HG03064 (cell line): ENCODE data around the gene S100A6.

Experiments used
- ATAC-seq: cut with Tn5 transposase; IDR thresholded peaks from one replicate; pipeline ENCODE4 v1.9.1; 2021; ENCODE audit warnings: low read depth; ENCODE audit not compliant: unreplicated experiment

The S100A6 gene

DNA sequence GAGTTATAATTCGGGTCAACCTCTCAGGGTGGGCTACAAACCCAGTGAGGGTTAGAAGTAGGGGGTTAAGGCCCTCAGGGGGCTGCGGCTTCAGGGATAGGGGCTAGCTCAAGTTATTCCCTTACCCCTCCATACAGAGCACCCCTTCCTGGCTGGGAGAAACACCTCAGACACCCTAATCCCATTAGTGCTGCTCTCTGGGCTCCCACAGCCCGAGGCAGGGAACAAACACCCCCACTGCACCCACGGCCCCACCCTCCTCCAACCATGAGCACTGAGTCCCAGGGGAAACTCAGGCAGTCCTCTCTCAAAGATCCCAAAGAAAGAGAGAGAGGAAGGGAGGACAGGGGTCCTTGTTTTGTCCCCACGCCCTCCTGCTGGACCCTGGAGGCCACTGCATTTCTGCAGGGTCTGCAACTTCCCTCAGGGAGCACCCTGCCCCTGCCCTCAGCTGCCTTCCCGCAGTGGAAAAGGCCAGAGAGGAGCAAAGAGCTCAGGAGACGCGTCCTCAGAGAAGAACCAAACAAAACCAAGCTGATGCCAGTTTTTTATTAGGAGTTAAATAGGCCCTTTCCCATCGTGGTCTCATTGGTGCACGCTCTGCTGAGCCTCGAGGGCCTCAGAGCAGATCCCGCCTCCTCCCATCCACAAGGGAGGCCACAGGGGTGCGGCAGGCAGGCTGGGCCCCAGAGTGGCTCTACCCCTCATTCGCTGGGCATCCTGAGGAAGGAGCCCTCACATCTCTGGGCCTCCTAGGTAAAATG is 11.2 kb upstream of the S100A6 start:
- no peak for ATAC-seq

DNA sequence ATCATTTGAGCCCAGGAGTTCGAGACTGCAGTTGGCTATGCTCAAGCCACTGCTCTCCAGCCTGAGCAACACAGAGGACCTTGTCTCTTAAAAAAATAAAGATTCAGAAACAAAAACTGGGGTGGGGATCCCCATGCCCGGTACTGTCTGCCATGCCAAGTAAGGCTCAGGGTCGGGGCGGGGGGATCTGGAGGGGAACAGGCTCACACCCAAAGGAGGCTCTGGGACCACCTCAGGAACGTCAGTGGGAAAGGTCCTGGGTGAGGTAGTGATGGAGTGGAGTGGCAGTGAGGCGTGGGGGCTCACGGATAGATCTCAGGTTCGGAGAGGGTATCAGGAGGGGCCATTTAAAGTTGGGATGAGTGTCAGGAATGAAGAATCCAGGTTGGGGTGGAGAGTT is 10.6 kb upstream of the S100A6 start:
- no peak for ATAC-seq

DNA sequence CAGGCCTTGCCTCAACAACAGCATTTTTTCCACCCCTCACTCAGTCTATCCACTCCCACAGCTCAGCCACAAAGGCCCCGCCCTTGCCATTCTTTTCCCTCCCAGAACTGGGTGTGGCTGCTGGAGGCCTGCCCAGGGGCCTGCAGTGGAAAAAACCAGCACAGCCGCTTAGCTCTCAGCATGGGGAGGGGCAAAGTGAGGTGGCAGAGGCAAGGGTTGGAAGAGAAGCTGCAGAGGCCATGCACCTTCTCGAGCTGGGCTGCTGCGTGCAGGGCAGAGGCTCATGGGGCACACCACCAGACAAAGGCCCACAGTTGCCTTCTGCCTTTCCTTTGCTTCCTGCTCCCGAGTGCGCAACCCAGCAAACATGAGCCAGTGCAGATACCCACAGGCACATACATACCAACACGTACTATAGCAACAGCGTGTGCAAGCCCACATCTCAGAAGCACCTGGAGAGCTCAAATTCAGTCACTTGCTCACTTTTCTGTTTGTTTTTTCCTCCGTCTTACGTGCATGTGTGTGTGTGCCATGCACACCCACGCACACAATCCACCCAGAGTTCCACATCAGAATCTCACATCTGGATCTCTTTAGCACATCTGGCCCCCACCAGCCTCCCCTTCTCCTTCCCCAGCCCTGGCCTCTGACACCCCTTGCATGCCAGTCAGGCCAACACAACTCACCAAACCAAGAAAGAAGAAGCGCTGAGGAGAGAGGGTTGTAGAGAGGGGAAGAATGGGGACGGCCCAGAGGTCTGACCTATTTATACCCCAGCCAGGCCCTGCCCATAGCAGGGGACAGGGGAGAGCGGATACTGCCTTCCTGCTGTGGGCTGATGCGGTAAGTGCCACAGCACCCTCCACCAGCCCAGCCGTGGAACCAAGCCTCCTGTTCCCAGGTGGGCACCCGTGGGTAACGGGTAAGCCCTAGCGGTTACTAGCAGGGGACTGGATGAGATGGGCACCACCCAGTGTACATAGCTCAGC is 9.6 kb upstream of the S100A6 start, which contains the start of gene S100A4:
Gene S100A4, minus strand, starts transcription at position 740 of the 989 bp plus-strand sequence. CDS start 1,012 bp downstream, outside the sequence.
- ATAC-seq, result no peak

DNA sequence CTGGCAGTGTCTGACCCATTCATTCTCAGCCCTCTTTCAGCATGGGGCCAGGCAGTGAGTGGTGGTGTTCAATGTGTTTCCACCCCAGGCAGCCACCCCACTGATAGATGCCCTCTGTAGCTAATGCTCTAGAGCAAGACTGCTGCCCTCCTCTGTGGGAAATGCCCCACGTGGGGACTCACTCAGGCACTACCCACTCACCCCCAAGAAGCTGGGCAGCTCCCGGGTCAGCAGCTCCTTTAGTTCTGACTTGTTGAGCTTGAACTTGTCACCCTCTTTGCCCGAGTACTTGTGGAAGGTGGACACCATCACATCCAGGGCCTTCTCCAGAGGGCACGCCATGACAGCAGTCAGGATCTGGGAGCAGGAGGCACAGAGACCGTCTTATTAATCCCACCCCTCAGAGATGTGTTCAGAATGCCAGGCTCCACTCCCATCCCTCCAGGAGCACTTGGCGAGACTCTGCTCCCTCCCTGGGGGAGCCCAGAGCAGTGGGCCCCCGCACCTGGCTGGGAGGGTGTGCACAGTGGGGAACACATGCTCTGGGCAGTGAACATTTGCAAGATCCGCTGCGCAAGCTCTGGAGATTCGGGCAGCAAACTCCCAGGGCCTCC is 8.8 kb upstream of the S100A6 start:
- ATAC-seq, result no peak

DNA sequence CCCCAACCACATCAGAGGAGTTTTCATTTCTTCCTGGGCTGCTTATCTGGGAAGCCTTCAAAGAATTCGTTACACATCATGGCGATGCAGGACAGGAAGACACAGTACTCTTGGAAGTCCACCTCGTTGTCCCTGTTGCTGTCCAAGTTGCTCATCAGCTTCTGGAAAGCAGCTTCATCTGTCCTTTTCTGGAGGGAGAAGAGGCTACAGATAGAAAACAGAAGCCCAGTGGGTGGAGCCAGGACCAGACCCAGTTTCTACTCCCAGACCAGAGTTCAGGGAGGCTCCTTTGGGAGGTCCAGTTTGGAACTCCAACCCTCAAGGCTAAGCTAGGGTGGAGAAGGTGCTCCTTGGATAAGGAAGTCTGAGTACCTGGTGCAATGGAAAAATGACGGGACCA is 7.9 kb upstream of the S100A6 start:
- no peak for ATAC-seq

DNA sequence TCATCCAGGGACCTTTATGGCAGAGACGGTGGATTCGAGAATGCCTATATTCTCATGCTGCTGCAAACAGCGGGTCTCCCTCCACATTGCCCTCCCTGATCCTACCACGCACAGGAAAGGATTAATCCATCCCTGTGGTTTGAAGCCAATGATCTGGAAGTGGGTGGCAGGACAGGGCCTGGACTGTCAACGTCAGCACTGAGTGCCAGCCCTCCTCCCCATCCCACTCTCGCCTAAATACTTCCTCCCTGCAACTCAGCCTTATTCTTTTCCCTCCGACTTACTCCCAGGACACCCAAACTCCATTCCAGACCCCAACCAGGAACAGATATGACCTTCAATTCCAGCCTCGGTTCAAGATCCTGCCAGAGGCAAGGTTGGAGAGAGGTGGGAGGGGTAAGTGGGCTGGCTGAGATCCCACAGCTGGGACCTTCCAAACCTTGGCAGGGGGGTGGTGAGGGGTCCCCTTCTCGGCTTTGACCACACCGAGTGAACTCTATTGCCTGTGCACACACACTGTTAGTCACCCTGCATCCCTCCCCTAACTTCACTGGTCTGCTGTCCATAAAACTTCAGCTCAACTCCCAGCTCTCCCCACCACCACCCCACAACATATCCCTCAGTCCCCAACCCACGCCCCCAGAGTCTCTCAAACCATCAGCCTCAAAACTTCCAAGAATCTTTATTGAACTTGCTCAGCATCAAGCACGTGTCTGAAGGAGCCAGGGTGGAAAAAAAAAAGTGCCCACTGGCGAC is 7.3 kb upstream of the S100A6 start:
- no peak for ATAC-seq

DNA sequence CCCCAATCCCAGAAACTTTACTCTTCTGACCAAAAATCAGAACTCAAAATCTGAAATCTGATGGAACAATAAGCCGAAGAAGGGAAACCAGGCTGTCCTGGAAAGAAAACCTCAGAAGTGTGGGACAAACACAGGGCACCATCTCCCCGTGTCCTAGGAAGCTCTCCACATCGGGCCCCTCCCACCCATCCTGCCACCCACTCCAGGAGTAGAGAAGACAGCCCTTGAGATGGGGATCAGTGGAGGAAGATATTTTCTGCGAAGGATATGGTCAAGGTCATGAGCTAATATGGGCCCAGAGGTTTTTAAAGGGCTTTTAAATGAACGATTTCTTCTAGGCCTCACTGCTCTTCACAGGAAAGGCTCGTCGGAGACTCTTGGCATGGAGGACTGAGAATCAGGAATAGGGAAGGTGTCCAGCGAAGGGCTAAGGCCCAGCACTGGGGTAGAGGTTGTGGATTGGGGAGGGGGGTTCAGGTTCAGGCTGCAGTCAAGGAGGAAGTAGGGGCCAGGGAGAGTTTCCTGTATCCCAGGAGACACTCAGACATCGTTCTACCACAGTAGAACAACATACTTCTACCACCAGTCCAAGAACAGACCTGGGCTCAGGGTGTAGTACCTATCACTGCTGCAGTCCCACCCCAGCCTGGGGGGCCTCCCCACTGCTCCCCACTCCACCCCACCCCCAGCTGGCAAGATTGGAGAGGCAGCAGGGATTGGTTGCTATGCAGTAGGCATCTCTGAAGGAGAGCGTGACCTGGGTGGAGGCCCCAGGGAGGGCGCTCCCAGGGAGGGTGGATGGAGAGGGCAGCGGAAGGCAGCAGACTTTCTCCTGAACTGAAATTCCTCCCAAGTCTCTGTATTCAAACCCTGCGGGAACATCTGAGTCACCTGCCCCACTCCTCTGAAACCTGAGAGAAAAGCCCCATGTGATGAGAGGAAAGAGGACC is 6.1 kb upstream of the S100A6 start:
- no peak for ATAC-seq

DNA sequence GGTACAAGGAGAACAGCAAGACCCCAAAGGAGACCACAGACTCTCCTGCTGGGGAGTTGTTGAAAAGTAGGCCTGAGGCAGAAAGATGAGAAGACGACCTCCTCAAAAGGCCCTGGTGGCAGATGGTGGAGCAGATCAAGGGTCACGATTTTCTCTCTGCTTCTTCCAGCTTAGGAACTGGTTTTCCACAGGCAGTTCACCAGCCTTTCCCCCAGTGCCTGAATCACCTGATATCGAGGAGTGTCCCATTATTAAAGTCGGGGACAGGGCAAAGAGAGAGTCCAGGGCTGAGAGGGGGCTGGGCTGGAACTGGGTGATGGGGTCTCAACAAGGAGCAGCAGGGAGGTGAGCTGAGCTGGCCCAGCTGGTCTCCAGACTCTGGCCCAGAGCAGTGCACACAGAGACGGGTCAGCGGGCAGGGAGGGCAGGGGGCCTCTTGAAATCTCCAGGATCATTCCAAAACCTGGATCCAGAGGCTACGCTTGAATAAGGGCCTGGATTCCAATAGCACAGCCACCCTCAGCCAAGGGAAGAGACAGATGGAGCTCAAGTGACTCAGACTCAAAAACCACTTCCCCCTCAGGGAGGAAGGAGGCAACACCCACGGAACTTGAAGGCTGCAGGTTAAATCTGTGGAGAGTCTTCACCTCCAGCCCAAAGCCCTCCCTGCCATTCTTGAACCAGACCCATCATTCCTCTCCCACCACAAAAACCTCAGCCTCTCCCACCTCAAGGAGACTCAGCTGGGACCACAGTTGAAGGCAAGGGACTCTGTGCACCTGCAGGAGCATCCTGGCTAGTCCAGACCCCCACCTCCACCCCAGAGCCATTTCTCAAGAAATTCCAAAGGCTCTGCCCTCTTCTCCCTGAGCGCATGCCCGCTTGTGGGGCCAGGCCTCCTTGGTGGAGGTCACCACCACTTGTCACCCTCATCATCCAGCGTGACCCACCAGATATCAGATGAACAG is 4.9 kb upstream of the S100A6 start, which contains the start of gene S100A5:
Gene S100A5, minus strand, starts transcription at position 541 of the 968 bp plus-strand sequence. CDS start 743 bp downstream, outside the sequence.
- no peak for ATAC-seq

DNA sequence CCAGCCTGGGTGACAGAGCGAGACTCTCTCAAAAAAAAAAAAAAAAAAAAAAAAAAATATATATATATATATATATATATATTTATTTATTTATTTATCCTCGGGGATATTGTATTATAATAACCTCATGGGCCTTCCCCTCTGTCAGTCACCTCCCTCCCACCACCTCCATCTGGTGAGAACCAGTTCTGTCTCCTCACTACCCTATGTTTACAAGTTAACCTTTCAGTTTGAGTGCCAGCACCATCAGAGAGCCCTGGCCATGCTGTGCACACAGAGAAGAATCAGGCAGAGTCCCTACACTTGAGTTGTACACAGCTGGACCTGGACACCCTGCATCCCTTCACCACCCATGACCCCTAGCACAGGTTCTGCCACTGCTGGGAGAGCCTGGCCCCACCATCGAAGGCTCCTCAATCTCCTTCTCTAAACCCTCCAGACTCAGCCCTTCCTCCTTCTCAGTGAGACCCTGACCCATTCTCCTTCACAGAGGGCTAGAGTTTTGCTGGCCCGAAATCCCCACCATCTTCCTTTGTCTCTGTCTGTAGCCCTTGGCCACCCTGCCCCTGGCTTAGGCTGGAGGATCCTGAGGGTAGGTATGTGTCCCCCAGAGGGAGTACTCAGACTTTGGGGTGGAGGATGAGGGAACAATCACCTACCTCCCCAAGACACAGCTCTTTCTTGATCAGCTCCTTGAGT is 3.8 kb upstream of the S100A6 start:
- ATAC-seq, result no peak

DNA sequence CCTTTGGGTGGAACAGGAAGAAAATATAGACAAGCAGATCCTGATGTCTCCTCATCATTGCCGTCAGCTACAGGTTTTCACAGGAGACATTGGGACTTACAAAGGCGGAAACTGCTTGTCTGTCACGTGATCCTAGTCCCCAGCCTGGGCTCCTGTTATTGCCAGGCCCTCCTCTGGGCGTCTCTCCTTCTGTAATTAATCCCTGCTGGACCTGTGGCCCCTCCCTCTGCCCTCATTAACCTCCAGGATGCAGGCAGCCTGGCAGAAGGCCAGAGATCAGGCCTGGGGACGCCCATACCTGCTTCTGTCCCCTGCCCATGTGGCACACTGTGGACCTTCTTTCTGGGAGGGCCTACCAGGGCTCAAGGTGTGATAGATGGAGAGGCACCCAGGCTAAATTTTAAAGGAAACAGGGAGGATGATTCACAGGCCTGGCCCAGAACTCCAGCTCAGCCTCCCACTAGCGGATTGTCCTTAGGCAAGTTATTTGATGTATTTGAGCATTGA is 2.6 kb upstream of the S100A6 start:
- no peak for ATAC-seq

DNA sequence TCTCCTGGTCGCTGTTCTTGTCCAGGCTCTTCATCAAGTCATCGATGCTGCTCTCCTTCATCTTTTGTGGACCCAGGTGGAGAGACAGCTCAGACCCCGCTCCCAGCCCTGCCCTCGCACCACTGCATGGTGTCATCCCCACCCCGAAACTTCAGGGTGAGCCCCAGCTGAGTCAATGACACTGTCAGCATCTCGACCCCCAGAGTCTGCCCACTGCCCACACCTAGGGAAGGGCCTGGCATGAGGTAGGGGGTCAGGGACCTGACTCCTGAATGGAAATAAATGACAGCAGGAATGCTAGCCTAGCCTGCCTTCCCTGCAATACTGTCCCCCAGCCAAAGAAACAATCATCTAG is 1.6 kb upstream of the S100A6 start:
- no peak for ATAC-seq

DNA sequence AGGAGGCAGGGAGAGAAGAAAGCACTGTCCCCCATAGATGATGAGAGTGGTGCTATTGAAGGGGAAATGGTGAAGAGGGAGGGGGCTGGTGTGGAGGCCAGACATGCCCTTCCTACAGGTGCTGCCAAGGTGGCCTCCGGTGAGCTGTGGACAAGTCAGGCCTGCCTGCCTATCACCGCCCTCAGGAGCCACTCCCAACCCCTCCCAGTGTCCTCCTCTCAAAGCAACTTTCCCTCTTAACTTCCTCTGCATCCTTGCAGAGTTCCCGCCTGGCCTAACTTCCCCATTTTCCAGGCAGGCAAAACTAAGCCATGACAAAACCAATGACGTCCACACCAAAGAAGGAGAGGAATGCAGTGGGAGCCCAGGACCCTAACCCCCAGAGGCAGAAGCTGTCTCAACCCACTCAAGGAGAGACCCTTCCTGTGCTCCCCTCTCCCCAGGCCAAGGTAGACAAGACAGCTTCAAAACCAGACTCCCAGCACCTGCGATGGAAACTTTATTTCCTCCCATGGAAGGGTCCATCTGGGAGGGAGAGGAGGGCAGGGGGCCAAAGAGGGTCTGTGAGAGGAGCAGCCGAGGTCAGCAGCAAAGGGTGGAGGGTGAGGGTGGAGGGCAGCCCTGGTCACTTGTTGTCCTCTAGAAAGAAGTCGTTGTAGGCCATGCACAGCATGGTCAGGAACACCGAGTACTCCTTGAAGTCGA is 1.0 kb upstream of the S100A6 start:
- no peak for ATAC-seq

DNA sequence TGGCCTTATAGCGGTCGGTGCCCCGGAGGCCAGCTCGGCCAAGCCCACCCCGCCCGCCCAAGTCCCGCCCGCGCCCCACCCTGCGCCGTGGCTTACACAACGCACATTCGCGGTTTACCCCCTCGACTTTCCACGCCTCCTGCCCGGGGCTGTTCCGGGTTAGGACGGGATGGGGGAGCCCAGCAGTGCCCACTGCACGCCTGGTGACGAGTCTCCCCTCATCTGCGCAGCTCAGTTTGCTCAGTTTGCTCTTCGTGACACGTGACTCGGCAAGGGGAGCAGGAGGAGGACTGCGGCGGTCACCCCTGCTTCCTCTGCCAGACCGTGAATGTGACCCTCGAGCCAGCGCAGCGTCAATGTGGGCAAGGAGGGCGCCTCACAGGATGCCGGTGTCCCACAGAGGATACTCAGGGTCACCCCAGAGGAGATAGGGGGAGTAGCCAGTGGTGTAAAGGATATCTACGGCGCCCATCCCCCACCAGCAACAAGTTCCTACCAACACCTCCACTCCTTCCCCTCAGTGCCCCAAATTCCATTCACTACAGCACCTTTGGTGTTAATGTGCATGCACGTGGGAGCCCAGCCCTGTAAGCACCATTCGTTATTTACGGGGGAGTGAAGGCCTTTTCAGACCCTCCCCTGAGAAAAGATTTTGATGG is 350 bp upstream of the S100A6 start:
- no peak for ATAC-seq

DNA sequence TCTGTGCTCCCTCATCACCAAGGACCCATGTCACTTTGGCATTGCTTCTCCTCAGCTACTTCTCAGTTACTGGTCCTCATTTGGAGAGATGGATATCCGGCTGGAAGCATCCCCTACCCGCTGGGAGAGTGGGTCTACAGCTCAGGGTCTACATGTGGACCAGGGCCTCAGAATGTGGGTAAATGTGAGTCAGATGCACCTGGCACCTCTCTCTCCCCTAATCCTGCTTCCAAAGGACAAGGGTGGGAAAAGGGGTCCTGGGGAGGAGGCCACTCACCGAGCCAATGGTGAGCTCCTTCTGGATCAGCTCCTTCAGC is 908 bp downstream of the S100A6 start:
- ATAC-seq, result no peak

DNA sequence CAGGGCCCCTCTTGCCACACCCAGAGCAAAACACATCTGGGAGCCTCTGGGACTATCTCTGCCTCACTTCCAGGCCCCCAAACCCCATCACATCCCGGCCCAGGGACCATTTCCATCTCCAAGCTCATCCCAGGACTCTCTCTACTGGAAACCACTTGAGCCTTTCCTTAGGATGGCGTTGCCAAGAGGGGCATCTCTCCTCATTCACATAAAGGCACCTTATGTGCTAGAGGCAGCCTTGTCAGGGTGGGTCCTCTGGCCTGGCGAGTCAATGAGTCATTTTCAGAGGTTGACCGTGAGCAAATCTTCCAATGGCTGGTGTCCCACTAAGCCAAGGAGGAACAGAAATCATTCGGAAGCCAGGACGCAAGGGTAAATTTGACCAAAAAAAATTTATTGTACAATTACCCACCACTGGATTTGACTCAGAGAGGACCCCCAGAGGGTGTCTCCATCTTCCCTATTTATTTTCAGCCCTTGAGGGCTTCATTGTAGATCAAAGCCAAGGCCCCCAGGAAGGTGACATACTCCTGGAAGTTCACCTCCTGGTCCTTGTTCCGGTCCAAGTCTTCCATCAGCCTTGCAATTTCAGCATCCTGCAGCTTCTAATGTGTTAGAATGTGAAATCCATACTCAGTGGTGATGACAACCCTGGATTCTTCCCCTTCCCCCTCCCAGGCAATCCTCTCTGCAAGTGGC is 1.4 kb downstream of the S100A6 start:
- no peak for ATAC-seq

DNA sequence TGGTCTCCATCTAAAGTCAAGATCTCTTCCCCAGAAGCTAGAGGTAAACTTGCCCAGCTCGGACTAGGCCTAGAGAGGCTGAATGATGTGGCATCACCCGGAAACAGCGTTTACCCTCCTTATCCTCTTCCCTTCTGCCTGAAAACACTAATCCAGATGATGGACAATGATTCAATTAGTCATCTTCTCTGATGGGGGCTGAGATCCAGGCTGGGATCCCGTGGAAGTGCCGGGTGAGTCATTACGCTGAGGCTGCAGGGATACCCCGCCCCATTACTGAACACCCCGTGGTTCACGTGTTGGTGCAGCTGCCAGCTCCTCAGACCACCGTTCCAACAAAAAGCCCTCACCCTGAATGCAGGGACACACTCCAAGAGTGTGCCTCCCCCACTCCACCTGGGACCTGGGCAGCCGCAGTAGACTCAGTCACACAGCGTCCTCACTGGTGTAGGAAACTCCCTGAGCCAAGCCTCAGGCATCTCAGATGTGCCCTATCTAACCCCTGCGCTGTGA is 2.0 kb downstream of the S100A6 start:
- no peak for ATAC-seq
